Measurements from ENCODE around the gene GAS2L2.
"Not testable (repeated sequence)": the region's sequence is repeated elsewhere in the genome, so short reads cannot be mapped to it uniquely, and the experiment has no call there.

Gene GAS2L2

DNA sequence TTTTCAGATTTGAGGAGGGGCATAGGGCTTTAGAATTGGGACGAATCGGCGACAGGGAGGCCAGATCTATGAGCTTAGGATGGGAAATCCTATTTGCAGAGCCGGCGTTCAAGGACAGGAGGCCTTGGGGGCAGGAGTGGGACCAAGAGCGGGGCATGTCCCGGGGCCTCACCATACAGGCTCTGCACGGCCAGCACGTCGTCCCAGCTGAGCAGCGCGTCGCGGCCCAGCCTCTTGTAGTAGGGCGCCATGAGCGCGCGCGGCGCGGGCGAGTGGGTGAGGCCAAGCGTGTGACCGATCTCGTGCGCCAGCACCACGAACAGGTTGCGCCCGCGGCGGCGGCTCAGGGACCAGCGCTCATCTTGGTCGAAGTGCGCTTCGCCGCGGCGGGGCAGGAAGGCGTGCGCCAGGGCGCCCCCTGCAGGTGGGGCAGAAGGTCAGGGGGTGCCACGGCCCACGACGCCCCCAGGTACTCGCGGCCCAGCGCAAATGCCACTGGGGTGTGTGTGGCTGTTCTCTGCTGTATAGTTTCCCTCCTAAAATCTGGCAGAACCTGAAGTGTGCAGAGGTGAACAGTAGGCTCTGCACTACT is 17.0 kb upstream of the GAS2L2 start:
- DNase-seq = no peak

DNA sequence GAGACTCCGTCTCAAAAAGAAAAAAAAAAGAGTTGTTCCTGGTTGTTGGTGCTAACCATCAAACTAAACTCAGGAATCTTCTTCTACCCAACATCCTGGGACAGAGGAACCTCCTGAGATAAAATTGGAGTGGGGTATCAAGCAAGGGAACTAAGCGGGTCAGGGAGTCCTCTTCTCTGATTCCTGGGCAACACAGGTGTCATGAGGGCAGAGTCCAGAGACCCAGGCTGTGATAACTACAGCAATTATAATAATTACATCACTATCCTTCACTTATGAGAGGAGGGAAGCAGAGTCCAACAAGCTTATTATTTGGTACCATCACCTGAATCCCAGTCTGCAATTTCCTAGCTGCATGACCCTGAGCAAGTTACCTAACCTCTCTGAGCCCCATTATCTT is 15.8 kb upstream of the GAS2L2 start:
- no peak for DNase-seq

DNA sequence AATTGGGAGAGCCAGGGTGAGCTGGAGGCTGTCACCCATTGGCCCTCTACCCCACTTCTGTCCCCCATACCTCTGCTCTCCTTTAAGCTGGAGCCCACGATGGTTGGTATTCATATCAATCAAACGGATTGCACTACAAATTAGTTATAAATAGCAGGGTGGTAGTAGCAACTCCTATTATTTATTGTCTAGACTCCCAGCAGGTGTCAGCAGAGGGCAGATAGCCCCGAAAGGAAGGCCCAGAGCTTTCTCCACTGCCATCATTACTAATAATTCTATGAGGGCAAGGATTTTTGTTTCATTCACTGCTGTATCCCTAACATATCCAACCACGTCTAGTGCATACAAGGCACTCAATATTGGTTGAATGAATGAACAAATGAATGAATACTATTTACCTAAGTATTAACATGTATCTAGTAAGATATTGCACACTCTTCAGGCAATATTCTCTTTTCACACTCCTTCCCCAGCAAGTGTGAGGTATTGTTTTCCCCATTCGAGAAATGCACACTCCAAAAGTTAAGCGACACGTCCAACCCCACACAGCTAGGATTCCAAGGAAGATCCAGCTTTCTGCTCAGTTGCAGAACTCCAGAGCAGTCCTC is 14.0 kb upstream of the GAS2L2 start:
- DNase-seq = no peak

DNA sequence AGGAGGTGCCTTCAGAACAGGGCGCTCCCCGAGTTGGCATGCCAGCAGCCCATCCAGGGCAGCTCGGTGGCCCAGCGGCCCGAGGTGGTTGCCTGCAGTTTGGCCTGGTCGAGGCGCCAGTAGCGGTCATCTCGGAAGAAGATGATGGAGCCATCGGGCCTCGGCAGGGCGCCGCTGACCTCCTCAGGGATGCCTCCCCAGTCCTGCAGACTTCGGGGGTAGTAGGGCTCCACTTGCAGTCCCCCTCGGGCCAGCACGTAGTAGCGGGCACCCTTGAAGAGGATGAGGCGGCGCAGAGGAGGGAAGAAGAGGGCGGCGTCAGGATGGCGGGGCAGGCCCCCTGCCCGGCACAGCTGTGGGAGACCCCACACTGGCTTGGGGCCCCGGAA is 13.4 kb upstream of the GAS2L2 start:
- no peak for DNase-seq

DNA sequence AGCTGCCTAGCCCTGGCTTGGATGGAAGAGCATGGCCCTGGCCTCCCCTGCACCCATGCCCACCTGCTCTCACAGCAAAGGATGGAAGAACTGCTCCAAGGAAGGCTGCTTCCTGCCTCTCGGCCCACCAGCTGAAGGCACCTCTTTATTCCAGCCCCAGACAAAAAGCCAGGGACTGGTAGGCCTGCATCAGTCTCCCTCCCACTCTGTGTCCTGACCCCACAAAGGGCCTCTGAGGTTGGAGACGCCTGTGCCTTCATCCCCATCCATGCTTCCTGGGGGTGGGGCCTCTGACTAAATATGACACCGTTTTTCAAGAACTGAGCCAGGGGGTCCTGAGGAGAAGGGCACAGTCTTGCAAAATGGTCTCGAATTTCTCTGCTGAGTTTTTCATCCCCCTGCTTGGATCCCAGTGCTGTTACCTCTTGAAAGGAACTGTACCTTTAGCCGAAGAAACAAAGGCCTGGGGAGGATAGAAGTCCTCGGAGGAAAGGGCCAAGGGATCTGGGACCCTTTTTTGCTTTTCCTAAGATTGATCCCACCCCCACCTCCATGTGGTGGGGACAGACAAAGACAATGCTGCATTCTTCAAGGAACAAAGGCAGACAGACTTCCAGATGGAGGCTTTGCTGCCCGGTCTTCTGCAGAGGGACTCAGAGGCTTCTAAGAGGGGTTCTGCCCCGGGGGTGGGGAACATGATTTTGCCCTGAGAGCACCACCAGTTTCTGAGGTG is 12.9 kb upstream of the GAS2L2 start:
- no peak for DNase-seq

DNA sequence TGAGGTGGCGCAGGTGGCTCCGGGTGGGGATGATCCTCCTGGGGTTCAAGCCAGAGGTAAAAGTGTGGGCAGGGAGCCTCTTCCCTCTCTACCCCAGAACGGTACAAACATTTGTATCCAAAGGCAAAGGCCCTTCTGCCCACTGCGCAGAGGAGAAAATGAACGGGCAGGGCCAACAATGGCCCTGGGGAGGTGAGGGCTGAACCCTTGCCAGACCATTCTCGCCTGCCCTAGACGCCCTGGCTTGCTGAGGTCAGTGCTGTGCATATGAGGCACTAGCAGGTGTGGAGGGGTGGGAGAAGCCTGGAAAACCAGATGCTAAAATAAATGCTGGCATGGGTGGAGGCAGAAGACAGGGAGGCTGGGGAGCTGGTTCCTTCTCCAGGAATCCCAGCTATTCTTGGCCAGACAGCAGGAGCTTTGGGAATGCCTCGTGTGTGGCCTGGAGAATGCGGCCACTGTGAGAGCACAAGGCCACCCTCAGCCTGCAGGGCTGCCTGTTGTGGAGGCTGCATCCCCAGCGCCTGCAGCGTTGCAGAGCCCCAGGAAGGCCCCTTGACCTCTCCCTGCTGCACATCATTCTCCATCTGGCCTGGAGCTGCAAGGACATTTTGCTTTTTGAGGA is 12.2 kb upstream of the GAS2L2 start:
- DNase-seq = no peak

DNA sequence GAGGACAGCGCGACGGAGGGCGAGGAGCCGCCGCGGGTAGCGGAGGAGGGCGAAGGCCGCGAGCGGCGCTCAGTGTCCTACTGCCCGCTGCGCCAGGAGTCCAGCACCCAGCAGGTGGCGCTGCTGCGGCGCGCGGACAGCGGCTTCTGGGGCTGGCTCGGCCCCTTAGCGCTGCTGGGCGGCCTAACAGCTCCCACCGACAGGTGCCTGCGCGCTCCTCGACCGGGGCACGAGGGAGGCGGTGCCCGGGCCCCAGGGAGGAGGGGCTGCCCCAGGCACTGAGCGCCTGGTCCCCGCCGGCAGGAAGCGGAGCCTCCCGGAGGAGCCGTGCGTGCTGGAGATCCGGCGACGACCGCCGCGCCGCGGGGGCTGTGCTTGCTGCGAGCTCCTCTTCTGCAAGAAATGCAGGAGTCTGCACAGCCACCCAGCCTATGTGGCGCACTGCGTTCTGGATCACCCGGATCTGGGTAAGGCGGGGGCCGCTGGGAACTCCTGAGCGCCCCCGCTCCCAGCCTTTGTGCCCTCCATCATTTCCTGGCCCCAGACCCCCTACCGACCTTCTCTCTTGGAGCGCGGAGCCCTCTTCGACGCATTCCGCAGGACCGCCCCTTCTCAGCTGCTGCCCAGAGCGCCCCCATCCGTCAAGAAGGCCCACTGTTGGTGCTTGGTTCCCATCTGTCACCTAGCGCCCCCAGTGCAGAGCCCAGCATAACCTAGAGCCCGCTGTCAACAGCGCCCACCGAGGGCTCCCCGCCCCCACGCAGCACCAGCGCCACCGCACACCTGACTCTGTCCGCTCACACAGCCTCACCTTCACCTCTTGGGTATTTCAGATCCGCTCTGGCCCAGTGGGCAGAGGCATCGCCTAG is 11.3 kb upstream of the GAS2L2 start:
- peak; percentile 84 for DNase-seq

DNA sequence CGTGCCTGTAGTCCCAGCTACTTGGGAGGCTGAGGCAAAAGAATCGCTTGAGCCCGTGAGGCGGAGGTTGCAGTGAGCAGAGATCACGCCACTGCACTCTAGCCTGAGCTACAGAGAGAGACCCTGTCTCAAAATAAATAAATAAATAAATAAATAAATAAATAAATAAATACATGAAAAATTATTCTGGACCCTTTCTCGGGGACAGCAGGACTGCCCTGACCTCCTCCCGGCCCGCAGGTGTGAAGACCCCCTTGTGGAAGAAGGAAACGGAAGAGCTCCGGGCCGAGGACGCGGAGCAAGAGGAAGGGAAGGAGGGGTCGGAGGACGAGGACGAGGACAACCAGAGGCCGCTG is 10.7 kb upstream of the GAS2L2 start:
- DNase-seq = no peak

DNA sequence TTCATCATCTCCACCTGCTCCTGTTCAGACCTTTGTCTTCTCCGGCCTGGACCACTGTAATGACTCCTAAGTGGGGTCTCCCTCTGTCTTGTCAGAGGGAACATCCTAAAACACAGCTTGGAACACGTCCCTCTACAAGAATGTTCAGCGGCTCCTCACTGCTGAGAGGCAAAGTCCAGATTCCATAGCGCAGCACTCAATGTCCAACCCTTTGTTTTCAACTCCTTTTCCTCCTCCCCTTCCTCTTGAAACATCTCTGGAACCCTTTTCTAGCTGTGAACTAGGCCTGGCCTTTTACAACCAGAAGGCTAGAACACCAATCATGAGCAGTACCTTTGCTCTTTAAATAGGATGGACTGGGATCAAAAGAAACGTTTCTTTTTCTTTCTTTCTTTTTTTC is 8.6 kb upstream of the GAS2L2 start:
- no peak for DNase-seq

DNA sequence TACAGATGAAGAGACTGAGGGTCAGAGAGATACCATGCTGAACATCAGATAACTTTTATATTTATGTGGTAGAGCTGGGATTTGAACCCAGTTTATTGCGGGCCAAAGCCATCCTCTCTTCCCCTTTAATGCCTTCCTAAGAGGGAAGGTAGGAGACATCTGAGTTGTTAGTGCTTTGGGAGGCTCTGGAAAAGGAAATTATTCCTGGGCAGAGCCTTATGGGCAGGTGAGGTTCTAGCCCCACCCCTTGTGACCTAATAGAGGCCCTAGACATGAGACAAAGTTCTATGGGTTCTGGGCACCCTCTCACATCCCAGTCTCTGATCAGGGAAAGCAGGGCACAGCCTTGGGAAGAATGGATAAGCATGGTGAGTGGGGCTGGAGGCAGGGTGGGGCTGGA is 7.5 kb upstream of the GAS2L2 start, which contains the start of gene C17orf50:
TSS of gene C17orf50 (plus strand) at position 301 of the 400 bp plus-strand sequence. CDS start at position 356, 55 bp downstream.
- no peak for DNase-seq

DNA sequence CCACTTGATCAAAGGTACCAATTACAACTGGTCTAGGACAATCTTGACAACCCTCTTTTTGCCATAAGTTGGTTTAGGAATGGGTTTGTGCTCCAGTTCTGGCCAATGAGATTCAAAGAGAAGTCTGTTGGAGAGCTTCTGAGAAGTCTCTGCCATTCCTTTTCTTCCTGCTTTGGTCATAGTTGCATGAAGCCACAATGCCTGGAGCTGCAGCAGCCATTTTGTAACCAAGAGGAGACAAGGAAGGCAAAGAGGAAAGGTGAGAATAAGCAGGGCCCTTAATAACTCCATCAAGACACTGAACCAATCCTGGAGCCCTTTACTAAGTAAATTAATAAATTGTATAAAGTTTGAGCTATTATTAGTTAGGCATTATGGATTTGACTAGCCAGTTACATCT is 4.2 kb upstream of the GAS2L2 start:
- DNase-seq = no peak

DNA sequence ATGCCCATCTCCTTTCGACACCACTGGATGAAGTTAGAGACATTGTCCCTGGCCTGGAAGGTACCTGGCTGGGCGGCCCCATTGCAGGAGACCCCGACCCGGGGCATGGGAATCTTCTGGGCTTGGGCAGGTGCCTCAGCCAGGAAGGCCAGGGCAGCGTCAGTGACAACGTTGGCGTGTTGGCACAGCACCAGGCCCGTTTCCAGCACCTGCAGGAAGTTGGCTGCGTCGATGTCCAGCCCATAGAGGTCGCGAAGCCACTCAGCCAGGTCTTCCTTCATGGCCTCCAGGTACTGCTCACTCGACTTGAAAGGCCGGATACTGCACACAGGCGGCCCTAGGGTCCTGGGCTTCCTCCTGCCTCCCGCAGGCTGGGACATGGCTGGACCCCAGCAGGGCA is 568 bp downstream of the GAS2L2 start:
- no peak for DNase-seq

DNA sequence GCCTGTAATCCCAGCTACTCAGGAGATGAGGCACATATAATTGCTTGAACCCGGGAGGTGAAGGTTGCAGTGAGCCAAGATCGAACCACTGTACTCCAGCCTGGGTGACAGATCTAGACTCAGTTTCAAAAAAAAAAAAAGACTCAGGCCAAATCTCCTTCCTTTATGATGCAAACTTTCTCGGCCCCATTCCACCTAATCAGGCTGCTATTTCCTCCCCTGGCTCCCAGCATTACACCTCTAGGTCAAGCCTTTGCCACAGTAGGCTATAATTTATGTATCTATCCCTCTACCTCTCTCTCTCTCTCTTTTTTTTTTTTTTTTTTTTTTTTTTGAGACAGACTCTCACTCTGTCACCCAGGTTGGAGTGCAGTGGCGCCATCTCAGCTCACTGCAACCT is 1.5 kb downstream of the GAS2L2 start:
- DNase-seq = not testable (repeated sequence)

DNA sequence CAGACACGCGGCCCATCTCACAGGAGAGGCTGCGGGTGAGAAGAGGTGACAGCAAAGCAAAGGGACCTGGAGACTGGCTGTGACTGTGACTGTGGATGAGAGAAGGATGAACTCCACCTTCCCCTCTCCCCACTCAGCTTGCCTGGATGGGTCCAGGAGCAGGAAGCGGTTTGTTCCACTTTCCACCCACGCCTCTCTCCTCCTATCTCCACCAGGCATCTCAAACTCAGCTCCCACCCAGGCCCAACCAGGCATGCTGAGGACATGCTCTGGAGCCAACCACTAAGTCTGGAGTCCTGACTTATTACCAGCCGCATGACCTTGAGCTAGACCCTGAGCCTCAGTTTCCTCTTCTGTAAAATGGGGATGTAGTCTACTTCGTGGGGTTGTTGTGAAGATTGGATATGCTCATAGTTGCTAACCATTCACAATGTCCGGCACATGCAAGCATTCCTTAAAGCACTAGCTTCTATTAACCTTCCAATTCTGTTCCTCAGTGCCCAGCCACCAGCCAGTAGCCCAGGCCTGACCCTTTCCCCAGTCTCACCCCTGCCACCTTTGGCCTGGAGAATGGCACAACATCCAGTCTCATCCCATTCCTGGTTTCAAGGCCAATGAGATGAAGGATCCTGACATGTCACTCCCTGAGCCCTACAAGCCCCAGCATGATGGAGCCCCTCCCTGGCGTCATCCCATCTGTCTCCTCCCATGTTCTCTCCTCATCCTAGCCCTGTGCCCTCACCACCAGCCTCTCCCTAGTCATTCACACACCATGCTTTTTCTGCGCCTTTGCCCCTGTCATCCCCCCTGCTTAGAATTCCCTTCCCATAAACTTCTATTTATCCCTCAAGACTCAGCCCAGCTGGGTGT is 2.3 kb downstream of the GAS2L2 start:
- no peak for DNase-seq

DNA sequence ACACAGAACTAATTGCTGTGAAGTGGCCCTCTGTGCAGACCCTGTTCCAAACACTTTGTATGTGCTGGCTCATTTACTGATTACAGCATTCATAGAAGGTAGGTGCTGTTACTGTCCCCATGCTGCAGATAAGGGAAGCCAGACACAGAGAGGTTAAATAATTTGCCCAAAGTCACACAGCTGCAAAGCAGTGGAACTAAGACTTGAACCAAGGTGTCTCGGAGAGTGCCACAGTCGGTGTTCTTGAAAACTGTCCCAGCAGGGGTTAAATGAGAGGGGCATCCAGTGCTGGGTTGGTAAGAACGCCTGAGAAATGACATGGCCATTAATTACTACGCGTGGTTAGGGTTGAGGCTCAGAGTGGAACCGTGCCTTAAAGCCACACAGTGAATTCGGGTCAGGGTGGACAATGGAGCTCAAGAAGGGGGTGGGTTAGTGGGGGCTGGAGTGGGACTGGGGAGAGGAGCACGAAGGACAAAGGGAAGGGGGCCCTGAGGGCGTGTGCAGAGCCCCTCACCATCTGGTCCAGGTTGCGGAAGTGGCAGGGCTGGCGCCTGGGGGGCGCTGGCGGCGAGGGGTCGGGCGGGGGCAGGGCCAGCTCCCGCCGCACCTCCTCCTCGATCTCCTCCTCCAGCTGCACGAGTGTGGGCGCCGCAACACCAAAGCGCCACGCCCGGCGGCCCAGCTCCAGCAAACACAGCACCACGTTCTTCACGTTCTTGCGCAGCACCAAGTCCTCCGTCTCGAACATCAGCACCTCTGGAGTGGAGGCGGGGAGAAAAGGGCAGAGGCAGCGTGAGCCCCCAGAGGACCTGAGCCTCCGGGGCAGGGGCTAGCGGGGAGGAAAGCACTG is 3.3 kb downstream of the GAS2L2 start:
- no peak for DNase-seq

DNA sequence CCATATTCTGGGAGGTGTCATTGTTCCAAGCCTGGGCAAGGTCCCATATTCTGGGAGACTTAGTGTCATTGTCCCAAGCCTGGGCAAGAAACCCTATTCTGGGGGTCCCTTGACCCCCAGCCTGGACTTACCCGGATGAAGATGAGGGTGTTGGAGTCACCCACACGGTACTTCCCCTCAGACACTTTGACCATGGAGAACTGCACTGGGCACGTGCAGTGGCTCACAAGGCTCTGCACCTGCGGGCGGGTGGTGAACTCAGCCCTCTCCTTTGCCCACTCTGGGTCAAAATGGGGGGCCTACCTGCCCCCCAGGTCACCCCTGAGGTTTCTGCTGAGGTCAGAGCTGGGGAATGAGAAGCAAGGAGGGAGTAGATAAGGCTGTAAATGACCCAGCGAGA is 4.1 kb downstream of the GAS2L2 start:
- no peak for DNase-seq

DNA sequence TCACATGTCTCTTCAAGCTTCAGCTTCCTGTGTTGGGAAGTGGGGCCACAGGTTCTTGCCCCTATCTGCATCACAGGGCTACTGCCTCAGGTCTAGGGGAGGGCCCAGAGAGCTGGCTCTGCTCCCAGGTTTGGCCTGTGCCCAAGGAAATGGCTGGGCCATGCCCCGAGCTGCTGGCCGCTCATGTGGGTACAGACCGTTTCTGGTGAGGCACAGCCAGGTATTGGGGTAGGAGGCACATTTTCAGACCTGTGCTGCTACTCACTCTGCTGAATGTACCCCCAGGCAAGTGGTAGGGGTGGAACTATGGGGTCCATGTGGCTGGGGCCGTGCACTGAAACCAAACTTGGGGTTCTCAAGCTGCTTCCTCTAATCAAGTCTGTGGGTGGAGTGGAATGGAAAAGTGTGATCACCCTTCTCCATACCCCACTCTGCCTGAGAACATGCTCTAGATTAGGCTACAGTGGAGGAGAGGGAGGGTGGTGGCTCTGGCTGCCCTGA is 4.6 kb downstream of the GAS2L2 start:
- DNase-seq = no peak

DNA sequence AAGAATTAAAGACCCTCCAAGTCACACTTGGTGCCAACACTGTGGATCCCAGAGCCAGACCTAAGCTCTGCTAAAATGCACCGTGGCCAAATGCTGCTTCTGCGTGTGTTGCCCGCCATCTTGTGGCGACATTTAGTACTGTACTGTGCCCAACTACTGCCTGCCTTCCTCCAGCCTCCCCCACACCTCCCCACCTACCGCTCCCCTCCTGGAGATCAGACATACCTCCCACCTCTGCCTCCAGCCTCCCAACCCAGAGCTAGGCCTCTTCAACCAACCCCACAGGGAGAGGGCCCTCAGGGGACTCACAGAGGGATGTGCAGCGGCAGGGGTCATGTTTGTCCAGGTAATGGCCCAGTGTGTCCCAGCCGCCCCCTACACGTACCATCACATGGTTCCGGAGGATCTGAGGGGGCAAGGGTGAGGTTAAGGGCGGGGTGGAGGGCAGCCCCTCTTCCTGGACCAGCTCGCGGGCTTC is 5.5 kb downstream of the GAS2L2 start:
- DNase-seq = peak; percentile 71

DNA sequence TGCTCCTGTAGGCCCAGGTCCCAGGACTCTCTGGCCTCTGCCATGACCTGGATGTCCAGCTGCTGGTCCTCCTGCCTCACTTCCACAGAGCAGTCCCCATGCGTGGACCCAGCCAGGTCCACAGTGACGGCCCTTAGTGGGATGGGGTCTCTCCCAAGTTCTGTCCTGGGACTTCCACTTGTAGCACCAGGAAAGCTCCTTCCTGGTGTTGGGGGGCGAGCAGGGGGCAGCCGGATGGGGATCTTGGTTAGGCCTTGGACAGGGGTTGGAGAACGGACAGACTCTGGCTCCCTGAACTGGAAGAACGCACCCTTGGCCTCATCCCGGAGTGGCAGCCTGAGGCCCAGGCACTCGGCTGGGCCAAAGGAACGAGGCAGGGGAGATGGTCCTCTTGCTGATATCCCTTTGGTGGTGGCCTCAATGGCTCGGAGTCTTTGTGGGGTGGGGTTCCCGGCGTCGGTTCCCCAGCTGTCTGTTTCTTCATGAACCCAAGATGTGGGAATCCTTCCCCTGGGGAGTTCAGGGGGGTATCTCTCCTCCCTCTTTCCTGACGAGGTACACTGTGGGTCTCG is 7.2 kb downstream of the GAS2L2 start:
- no peak for DNase-seq

DNA sequence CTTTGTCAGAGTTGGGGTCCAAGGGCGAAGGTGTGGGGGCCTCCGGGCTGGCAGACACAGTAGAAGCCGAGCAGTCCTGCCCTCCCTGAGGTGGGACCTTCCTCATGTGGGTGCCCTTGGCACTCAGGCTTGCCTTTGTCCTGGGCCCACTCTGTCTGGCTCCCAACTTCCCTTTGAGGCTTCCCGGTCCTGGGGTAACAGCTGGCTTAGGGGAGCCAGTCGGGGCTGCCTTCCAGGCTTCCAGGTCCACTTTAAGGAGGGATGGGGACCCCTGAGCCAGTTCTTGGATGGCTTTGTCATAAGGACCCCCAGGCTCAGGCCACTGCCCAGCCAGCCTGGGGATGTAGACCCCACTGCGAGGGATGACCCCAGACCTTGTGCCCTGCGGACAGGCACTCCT is 7.8 kb downstream of the GAS2L2 start:
- no peak for DNase-seq
